ENCODE results near the gene HDAC9. TPM values are rescaled to one million over a fixed set of nuclear protein-coding genes. Genes with fewer than 3 reads are reported as not detected.

Gene HDAC9
- total and polyA plus RNA-seq, 2 of the 13 experiments (the other 11 are each of a cell fraction or from before 2014, with no cell fraction given) = 0.05 to 0.07 TPM

GRCh38 chr7:18503126-18503866, 7.7 kb downstream of the HDAC9 start (continued):
- TF ChIP-seq ARID4A (CRISPR knock-in tag; IDR thresholded peaks at IDR 0.05; ENCODE audit: borderline replicate concordance) = no peak
- no peak for TF ChIP-seq KDM1A (CRISPR knock-in tag; IDR thresholded peaks at IDR 0.05)
- TF ChIP-seq HMG20A (CRISPR knock-in tag; IDR thresholded peaks at IDR 0.05; ENCODE audit: borderline replicate concordance) = no peak
- no peak for TF ChIP-seq TRIM22 (IDR thresholded peaks at IDR 0.05)
- TF ChIP-seq ZNF710 (CRISPR knock-in tag; IDR thresholded peaks at IDR 0.05; ENCODE audit: borderline replicate concordance) = no peak
